Upper lobe of left lung (tissue), 4 donors: Measurements from ENCODE around the gene MIPOL1.

ENCODE experiments used
- CTCF ChIP-seq, 6 experiments: fragments of 450-650 bp in 4 of 6; fragments of 200-600 bp in 2 of 6; sonication (generic) in 2 of 6; IDR thresholded peaks; one replicate each; pipeline ENCODE4 v1.5.1; 2016 to 2019; ENCODE audit warnings: antibody characterized with exemption in 6 of 6
- POLR2AphosphoS5 ChIP-seq, 2 donors: sonication (generic); formaldehyde crosslinking; IDR thresholded peaks; one replicate each; pipeline ENCODE4 v1.5.1; 2017; ENCODE audit warnings: antibody characterized with exemption in 2 of 2

GRCh38 chr14:37434867-37435266, 237.1 kb downstream of the MIPOL1 start:
- TF ChIP-seq POLR2AphosphoS5 (IDR thresholded peaks at IDR 0.05) (no peak), CTCF (IDR thresholded peaks at IDR 0.05) (no peak)
